ENCODE measurements around the gene CLHC1.

DNA sequence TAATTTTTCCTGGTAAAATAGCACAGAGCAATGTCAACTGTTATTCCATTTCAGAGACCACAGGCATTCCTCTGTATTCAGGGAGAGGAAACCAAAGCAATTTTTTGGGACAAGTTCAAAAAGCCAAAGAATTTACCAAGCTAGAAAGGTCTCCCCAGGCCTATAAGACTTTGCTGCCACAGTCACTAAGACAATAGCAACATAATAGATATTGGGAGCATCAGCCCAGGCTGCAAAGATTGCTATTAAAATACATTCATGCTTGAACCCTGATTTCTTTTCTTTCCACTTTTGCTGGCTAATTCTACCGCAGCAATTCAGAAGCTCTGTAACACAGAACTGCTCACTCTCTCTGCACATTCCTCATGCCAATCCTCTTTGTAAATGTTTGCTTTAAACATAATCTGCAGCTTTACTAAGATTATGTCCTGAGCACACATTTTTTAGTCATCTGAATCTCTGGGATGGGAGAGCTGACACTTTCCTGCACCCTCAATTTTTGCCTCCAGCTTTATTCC, 76.3 kb downstream of the CLHC1 start:
- TF ChIP-seq EZH2 (IDR thresholded peaks at IDR 0.05; ENCODE audit: borderline replicate concordance, low read length) = no peak
- TF ChIP-seq, protein P1, sequence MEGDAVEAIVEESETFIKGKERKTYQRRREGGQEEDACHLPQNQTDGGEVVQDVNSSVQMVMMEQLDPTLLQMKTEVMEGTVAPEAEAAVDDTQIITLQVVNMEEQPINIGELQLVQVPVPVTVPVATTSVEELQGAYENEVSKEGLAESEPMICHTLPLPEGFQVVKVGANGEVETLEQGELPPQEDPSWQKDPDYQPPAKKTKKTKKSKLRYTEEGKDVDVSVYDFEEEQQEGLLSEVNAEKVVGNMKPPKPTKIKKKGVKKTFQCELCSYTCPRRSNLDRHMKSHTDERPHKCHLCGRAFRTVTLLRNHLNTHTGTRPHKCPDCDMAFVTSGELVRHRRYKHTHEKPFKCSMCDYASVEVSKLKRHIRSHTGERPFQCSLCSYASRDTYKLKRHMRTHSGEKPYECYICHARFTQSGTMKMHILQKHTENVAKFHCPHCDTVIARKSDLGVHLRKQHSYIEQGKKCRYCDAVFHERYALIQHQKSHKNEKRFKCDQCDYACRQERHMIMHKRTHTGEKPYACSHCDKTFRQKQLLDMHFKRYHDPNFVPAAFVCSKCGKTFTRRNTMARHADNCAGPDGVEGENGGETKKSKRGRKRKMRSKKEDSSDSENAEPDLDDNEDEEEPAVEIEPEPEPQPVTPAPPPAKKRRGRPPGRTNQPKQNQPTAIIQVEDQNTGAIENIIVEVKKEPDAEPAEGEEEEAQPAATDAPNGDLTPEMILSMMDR (IDR thresholded peaks at IDR 0.05; ENCODE audit: low read length) = no peak

Measured in OCI-LY1 (cell line).